AG09319 (cell line): Measurements from ENCODE around the gene MAPKAPK2.
A peak's percentile ranks its signal among the peaks of the same experiment; 100 is the strongest.

Source experiments
- DNase-seq: peaks from one replicate; pipeline ENCODE4 v3.0.0-alpha.2; 2010; ENCODE audit warnings: low read depth; ENCODE audit errors: extremely low read depth
- TF ChIP-seq, protein P1 (sequence below): IDR thresholded peaks from 2 replicates; pipeline ENCODE4 v1.5.1; 2011; ENCODE audit warnings: low read depth, mild to moderate bottlenecking, inconsistent platforms, low read length, moderate library complexity

The MAPKAPK2 gene

GRCh38 chr1:206738370-206739366, 54.0 kb downstream of the MAPKAPK2 start:
- DNase-seq: no peak
- TF ChIP-seq, protein P1, sequence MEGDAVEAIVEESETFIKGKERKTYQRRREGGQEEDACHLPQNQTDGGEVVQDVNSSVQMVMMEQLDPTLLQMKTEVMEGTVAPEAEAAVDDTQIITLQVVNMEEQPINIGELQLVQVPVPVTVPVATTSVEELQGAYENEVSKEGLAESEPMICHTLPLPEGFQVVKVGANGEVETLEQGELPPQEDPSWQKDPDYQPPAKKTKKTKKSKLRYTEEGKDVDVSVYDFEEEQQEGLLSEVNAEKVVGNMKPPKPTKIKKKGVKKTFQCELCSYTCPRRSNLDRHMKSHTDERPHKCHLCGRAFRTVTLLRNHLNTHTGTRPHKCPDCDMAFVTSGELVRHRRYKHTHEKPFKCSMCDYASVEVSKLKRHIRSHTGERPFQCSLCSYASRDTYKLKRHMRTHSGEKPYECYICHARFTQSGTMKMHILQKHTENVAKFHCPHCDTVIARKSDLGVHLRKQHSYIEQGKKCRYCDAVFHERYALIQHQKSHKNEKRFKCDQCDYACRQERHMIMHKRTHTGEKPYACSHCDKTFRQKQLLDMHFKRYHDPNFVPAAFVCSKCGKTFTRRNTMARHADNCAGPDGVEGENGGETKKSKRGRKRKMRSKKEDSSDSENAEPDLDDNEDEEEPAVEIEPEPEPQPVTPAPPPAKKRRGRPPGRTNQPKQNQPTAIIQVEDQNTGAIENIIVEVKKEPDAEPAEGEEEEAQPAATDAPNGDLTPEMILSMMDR: peak; percentile 18

DNA sequence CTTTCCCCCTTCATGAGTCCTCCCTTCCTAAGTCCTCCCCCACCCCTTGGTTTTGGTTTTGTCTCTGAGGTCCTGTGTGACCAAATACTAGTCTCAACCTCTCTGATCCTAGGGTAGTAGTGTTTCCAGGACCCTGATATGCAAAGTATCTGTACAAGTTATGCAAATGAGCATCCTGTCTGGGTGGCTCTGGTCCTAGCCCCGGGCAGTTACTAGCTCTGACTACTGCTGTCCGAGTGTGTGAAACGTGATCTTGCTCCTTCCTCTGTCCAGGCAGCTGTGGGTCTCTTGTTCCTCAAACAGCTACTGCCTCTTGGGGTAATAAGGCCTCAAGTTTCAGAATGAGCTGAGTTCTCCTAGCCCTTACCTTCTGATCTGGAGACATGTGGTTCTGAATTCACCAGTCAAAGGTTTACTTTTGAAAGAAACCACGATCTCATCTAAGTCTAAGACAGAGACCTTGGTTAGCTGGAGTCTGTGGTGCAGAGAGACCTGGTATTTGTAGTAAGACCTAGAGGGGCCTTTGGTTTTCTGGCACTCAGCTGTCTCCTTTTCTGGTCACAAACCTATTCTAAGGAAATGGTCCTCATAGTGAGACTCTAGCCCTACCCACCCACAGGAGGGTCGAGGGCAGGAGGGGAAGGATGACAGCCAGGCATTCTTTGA, 54.8 kb downstream of the MAPKAPK2 start:
- TF ChIP-seq, protein P1: no peak
- DNase-seq: no peak

- TF ChIP-seq, protein P1: no peak
Observed at GRCh38 chr1:206741142-206741701, 56.5 kb downstream of the MAPKAPK2 start.

GRCh38 chr1:206742719-206743383, 58.1 kb downstream of the MAPKAPK2 start:
- DNase-seq: no peak
- TF ChIP-seq, protein P1: no peak

More at GRCh38 chr1:206741142-206741701, 56.5 kb downstream of the MAPKAPK2 start:
- DNase-seq: no peak

GRCh38 chr1:206744683-206745082, 60.0 kb downstream of the MAPKAPK2 start:
- TF ChIP-seq, protein P1: no peak

GRCh38 chr1:206745301-206745700, 60.6 kb downstream of the MAPKAPK2 start:
- TF ChIP-seq, protein P1: no peak
- no peak for DNase-seq

More at GRCh38 chr1:206744683-206745082, 60.0 kb downstream of the MAPKAPK2 start:
- DNase-seq: no peak
